HG03064 (cell line): ENCODE data around the gene PHF3.
"Not testable (repeated sequence)": the region's sequence is repeated elsewhere in the genome, so short reads cannot be mapped to it uniquely, and the experiment has no call there.

Source experiments
- ATAC-seq: cut with Tn5 transposase; IDR thresholded peaks from one replicate; pipeline ENCODE4 v1.9.1; 2021; ENCODE audit warnings: low read depth; ENCODE audit not compliant: unreplicated experiment

Gene PHF3

DNA sequence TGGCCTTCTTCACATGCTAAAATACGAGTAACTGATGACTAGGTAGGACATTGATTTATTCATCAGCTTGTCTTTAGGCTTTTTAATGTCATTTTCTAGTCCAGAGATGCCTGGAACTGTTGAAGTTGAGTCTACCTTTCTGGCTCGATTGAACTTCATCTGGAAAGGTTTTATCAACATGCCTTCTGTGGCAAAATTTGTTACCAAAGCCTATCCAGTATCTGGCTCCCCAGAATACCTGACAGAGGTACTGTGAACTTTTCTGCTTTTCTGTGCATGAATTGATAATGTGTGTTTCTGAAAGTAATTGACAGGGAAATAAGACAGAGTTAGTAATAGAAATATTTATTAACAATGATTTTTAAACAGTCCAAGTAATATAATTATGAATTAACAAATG is 71.0 kb downstream of the PHF3 start:
- ATAC-seq = no peak

DNA sequence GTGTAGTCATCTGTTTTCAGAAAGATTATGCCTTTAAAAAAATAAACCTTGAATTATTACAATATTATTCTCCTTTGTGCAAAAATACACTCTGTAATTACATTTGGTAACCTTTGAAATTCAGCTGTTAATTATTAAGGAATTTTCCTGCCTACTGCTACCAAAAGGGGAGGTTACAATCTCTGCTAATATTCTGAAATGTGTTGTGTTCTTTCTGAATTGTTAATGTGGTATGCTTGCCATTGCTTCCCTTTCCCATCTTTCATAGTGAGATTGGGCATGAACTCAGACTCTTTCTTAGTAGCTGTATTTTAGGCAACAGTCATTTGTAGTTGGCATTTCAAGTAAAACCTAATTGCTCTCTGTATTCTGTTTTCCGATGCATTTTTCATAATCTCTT is 73.0 kb downstream of the PHF3 start:
- ATAC-seq = no peak

DNA sequence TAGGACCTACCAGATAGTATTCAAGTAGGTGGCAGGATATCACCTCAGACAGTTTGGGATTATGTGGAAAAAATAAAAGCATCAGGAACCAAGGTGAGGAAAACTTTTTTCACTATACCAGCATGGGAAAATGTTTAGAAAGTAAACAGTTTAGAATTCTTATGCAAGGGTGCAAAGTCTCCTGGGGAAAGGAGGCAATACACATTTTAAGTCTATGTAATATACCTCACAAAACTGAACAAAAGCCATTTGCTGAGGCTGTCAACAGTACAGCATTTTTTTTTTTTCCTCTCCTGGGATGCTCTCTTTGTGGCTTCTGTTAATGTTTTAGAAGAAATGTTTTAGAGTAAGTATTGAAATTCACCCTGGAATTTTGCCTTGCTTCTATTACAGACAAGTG is 73.5 kb downstream of the PHF3 start:
- no peak for ATAC-seq

DNA sequence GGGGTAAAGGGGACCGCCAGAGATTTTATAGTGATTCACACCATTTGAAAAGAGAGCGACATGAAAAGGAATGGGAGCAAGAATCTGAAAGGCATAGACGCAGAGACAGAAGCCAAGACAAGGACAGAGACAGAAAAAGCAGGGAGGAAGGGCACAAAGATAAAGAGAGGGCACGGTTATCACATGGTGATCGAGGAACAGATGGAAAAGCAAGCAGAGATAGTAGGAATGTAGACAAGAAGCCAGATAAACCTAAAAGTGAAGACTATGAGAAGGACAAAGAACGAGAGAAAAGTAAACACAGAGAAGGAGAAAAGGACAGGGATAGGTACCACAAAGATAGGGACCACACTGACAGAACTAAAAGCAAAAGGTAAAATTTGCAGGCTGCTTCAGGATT is 77.7 kb downstream of the PHF3 start:
- ATAC-seq = no peak

DNA sequence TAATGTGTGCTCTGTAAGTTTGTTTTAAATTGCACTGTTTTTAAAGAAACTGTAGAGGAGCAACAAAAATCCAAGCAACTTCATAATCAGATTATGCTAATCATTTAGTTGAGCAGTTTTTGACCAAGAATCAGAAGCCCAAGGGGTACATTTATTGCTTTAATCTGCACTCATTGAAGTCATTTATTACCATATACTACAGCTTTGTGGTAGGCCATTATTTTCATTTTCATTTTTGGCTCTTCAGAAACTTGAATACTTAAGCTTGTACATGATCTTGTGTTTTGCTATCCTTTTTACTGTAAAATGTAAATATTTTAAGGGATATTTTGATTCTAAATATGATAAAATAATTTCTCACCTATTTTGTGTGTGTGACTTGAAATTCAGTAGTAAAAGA is 78.5 kb downstream of the PHF3 start:
- no peak for ATAC-seq

DNA sequence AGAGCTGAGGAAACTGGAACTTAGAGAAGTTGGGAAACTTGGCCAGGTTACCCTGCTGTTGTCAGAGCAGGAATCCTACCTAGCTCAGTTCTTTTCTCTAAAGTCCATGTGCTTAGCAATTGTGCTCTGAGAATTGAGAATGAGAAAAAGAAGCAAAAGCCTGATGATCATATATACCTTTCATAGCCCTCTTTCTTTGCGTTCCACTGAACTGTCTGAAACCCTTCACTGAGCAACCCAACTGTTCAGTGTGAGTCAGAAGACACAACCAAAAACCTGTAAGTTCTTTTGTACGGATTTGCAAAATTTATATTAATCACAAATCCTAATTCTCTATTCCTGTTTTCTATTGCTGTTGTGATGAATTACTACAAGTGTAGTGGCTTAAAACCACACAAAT is 80.6 kb downstream of the PHF3 start:
- no peak for ATAC-seq

DNA sequence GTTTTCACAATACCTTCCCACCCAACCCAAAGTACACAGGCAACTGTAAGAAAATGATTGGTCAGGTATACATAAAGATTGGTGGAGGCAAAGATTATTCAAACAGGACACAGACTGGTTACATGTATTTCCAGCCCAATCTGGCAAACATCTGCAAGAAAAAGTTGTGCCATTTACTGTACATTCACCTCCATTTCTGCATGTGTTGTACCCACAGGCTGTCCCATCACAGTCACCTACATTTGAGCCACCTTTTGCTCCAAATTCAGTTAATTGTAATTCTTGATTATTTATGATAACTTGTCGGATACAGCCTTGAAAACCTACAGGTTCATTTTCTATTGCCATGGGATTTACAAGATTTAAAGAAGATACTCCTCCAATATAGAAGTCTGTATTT is 85.6 kb downstream of the PHF3 start:
- no peak for ATAC-seq

DNA sequence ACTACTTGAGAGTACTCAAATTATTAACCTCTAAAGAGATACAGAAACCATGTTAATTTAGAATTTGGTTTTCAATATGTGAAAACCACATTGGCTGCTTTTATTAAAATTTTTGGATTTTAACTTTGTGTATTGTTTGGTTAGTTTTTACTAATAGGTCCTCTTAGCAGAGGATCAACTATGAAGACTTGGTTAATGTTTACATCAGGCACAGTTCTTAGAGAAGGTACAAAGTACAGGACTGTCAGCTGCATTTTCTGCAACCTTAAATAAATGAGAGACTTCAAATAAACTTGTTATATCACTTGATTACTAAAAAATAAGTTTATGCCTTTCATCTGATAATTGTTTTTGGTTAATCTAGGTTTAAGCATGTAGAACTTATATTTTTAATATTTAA is 89.1 kb downstream of the PHF3 start:
- no peak for ATAC-seq

- no peak for ATAC-seq
These were observed 94.7 kb downstream of the PHF3 start for GRCh38 chr6:63730311-63730710.

DNA sequence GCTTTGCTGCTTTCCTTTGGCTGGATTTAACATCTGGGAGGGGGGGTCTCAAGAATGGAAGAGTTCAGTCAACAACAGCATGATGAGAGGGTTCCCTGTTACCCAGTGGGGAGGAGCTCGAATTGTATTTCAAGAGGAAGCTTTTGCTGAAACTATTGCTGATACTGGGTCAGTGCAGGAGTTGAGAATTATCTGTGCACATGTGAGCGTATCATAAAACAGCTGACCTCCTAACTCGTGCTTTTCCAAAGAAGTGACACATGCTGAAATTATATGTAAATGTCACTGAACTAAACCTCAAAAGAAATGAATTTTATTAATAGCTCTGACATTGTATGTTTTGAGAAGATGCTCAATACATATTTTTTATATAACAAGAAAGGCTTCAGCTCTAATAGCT is 96.3 kb downstream of the PHF3 start:
- ATAC-seq = no peak

DNA sequence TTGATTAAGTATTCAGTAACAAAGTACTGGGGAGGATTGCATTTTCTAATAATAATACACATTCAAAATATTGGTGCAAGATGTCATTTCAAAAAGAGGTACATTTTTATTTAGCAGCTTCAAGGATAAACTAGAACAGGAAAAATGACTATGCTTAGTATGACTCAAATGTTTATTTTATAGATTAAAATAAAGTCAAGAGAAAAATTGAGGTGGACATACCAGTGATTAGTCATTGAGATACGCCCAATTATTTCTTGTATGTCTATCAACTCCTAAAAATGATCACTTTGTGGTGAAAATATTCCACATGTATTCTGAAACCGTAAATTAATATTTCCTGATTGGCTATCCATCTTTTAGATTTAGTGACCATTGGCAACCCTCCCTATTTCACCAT is 96.7 kb downstream of the PHF3 start:
- no peak for ATAC-seq

GRCh38 chr6:63734923-63735322 is 99.3 kb downstream of the PHF3 start:
- no peak for ATAC-seq

GRCh38 chr6:63738190-63738589 is 102.6 kb downstream of the PHF3 start:
- ATAC-seq = not testable (repeated sequence)

DNA sequence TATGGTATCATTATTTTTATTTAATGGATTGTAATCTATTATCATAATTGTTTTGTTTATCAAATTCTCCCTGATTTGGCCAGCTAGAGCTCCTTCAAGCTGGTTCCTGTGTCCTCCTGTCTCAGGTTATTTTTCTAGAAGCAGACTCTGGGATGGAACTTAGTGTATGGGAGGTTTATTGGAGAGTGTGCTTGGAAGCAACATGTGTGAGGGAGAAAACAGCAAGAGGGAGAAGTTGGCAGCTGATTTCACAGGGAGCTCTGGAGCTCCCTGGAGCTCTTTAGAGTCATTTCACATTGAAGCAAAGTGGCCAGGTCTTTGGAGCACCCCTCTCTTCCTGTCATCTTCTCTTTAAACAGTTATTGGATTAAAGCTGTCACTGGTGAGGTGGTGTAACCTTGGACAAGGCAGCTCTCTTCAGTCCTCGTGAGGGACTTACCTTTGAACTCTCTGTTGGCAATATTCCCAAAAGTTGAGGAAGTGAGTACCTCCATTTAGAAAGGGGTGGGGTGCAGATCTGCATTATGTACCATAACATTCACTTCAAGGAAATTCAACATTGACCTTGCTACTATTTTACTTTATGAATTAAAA is 103.6 kb downstream of the PHF3 start:
- ATAC-seq = no peak

DNA sequence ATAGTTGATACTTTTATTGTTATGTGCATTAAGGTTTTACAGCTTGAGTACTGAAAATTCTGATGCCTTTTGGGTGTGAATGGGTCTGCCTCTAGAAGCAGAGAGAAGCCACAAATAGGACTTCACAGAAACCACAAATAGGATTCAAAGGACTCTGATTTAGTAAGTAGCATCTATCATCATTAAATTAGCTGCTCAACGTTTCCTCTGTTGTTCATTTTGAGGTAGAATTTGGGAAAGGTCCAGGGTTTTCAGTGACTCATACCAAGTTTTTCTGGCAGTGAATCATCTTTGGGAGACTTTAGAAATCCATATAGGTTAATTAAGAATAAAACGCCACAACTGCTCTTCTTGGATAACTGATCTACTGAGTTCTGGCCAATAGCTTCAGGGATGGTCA is 105.1 kb downstream of the PHF3 start:
- no peak for ATAC-seq

GRCh38 chr6:63742060-63742459 is 106.5 kb downstream of the PHF3 start:
- ATAC-seq = no peak

DNA sequence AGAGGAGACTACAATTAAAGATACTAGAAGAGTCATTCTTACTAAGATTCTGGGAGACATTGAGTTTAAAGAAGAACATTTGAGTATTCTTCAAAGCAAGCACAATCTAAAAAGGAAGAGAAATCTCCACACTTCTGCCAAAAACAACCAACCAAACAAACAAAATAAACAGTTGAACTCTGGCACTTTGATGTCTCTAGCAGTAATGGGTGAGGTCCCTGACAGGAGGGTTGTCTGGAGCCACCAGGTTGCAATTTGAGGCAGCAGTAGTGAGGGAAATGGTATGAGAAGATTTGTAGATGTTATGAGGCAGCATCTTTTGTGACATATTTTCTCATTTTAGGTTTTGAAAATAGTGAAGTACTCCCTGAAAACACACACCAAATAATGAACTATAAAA is 108.1 kb downstream of the PHF3 start:
- no peak for ATAC-seq

- ATAC-seq = no peak
These were observed 109.2 kb downstream of the PHF3 start for GRCh38 chr6:63744810-63745209.

DNA sequence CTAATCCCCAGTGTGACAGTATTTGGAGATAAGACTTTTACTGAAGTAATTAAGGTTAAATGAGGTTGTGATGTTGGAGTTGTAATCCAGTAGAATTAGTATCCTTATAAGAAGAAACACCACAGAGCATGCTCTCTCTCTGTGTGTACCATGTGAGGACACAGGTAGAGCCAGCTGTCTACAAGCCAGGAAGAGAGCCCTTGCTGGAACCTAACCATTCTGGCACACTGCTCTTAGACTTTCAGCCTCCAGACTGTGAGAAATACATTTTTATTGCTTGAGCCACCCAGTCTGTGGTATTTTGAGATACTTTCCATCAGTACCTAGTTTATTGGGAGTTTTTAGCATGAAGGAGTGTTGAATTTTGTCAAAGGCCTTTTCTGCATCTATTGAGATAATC is 110.2 kb downstream of the PHF3 start:
- ATAC-seq = no peak

DNA sequence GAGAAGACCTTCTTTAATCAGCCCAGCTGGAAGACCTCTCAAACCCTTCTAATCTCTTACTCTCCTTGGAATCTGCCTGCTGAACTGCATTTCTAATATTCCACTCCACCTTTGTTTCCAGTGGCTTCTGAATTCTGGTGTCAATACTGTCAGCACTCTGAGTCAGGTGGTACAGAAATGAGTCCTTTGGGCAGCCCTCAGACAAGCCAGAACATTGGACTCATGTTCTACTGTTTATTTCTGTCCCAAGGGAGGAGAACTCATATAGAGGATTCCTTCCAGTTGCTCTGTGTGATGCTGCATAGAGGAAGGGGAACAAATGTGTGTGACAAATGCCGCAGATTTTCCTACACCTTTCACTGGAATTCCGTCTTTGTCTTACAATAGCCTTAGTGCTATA is 114.8 kb downstream of the PHF3 start:
- no peak for ATAC-seq

- ATAC-seq = not testable (repeated sequence)
These were observed 121.7 kb downstream of the PHF3 start for GRCh38 chr6:63757275-63757674.

DNA sequence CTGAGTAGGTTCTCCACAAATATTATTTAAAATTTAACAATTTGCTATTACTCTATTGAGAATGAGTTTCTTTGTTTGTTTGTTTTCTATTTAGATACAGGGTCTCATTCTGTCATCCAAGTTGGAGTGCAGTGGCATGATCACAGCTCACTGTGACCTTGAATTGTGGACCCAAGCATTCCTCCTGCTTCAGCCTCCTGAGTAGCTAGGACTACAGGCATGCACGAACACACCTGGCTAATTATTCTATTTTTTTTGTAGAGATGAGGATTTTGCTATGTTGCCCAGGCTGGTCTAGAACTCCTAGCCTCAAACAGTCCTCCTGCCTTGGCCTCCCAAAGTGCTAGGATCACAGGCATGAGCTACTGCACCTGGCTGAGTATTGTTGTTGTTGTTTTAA is 122.2 kb downstream of the PHF3 start:
- no peak for ATAC-seq

DNA sequence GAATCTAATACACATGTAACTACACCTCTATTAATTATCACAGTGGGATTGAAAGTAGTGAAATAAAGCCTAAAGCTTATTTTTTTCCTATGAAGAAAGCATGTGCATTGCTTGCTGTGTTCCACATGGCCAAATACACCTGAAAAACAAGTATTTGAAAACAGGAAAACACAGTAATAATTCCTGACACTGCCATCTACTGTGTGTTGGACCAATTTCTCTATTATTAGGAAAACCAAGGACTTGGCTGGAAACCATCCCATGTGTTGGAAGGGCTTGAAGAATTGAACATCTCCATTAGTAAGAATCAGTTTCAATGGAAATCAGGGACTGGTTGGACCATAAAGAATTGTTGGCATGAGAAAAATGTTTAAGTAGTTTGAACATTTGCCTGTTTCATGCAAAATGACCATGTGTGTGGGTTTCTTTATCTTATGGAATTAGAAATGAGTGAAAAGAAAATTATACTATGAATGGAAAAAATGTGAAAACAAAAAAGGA is 124.1 kb downstream of the PHF3 start:
- no peak for ATAC-seq
